NOMO-1 treated with DMSO at 0.1 percent for 48 hours (cell line): ENCODE measurements around the gene SIT1.
A peak's percentile ranks its signal among the peaks of the same experiment; 100 is the strongest.

ENCODE experiments used
- DNase-seq: peaks from one replicate; lab custom pipeline; 2025; ENCODE audit not compliant: unreplicated experiment; lab: John Stamatoyannopoulos, UW

SIT1 gene, protein sequence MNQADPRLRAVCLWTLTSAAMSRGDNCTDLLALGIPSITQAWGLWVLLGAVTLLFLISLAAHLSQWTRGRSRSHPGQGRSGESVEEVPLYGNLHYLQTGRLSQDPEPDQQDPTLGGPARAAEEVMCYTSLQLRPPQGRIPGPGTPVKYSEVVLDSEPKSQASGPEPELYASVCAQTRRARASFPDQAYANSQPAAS

DNA sequence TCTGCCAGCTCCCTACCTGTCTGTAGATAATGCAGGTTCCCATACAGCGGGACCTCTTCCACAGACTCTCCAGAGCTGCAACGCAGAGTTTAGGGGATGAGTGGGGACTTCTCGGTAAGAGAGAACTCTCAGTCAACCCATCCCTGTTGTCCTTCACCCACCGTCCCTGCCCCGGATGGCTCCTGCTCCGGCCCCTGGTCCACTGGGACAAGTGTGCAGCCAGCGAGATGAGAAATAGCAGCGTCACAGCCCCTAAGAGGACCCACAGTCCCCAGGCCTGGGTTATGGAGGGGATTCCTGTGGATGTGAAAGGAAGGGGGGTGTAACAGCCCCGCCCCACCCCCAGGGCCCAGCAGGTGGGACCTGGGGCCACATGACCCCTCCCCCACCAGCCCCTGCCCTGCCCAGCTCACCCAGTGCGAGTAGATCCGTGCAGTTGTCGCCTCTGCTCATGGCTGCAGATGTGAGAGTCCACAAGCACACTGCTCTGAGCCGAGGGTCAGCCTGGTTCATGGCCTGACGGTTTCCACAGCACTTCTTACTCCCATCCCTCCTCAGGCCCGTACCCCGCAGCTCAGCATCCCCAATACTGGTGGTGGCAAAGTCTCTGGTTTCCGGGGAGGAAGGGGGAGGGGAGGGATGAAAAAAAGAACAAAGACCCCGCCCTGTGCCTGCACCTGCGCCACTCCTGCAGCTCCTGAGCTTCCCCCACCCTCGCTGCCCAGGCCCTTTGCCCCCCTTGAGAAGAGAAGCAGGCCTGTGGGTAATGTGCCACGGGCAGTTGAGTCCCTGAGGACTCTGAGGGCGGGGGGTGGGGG, at the start of gene SIT1:
TSS of gene SIT1 (minus strand) at position 591 of the 818 bp plus-strand sequence. CDS start at position 513, 78 bp downstream.
- no peak for DNase-seq

DNA sequence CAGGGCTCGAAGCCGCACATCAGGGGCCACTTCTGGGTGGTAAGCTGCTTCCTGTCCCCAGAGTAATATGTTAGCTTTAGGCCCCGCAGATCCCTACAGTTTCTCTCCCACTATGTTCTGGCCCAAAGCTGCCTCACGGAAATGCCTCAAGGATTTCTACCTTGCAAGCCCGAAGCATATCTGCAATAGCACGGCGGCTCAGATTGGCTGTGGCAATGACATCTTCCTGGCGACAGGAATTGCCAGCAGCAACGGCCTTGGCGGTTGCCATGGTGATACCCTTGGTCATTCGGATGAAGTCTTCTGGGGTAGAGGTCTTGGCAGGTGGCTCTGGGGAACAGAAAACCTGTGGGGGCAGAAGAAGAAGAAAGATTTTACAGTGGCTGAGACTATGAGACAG, 49.3 kb upstream of the SIT1 start:
- DNase-seq, result no peak

DNA sequence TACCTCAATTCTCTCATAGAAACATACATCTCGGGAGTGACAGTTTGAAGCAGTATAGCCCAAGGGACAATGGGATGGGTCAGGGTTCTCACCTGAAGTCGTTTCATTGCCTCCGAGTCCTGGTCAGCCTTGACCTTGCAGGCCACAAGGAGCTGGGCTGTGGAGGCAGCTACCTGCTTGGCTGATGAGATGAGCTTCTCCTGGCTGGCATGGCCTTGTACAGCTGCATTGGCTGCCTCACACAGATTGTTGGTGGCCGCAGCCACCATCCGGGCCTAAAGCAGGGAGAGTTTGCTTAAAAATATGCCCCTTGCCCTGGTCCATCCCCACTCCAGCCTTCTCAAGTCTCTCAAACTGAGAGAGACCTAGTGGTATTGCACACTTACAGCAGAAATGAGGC, 47.5 kb upstream of the SIT1 start:
- no peak for DNase-seq

DNA sequence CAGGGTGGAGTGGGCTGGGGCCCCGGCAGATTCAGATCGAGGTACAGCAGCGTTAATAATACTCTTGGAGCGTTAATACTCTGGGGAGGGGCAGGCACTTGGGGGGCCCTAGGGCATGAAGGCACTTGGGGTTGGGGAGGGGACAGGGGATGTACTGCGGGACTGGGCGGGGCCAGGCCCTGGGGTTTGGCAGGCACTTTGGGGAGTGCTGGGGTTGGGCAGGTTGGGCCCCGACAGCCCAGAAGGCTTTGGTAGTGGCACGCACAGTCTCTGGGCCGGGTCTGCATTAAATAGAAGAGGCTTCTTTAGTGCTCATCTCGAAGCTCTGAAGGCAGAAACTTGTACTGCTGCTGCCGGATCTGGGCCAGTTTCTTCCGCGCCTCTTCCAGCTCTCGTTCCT, 46.8 kb upstream of the SIT1 start:
- DNase-seq, result no peak

DNA sequence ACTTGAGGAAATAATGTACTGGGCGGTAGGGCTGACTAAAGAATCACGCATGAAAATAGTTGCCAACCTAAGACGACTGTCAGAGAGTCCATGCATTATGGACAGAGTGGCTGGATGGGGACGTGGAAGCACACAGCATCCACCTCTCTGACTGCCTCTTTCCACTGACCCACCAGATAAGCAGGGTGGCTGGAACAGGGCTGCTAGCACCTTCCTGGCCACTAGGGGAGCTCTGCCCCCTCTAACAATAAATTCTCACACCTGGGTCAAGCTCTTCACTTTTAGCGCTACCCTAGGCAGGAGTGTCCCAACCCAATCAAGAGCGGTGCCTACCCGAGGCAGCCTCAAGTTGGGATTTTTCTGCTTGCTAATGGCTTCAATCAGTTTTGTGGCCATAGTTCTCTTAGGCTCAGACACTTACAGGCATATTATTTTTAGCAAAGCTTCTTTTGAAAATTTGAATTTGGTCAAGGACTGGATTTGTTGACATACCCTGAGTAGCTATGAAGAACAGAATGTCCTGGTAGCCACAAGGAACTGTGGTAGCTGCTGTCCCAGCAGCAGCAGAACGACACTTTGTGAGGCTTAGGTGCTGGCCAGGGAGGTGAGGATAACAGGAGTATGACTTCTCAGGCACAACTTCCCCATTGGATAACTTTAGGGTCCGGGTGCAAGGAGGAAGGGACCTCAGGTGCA, 45.9 kb upstream of the SIT1 start:
- peak; percentile 44 for DNase-seq

DNA sequence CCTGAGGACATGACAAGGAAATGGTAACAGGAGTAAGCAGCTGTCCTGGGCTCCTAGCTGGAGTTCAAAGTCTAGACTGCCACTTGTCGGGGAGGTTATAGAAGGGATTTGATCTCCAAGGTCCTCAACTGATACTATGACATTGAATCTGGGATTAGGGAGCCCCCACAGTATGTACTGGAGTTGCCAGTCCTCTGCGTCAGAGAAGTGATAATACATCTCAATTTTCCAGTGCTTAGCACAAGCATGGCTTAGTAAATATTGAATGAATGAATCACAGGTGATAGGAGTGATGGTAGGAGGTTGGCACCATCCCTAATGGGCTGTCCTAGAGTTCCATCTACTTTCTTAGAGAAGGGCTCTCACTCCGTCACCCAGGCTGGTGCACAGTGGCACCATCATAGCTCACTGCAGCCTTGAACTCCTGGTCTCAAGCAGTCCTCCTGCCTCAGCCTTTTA, 45.2 kb upstream of the SIT1 start:
- DNase-seq, result no peak

DNA sequence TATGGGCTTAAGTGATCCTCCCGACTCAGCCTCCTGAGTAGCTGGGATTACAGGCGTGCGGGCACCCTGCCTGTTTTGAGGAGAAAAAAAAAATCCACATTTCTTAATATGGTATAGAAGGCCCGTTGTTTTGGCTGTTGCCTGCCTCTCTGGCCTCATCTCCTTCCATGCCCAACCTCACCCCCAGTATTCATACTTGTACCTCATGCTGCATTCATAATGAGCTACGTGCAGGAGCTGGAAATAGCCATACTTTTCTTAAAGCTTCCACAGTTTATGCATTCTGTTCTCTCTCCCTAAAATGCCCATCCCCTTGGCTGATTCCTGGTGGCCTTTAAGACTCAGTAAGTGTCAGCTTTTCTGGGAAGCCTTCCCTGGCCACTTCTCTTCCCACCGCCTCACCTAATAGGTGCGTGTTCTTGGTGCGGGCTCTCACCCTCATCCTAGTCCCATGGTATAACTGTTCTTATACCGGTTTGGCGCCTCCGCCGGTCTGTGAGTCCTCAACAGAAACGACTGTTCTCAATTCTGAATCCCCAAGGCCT, 41.1 kb upstream of the SIT1 start:
- no peak for DNase-seq

DNA sequence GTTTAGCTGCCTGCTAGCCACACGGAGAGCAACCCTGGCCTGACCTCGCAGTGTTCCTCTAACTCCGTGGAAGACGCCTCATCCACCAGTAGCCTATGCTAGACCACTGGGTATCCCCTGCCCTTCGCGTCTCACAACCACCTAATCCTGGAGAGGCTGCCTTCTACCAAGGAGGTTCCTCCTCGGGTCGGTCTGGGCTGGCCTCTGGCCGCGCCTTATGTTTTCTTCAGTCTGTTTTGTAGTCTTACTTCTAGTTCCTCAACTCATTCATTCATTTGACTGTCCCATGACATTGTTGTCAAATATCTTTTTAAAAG, 40.6 kb upstream of the SIT1 start:
- DNase-seq, result peak; percentile 38

DNA sequence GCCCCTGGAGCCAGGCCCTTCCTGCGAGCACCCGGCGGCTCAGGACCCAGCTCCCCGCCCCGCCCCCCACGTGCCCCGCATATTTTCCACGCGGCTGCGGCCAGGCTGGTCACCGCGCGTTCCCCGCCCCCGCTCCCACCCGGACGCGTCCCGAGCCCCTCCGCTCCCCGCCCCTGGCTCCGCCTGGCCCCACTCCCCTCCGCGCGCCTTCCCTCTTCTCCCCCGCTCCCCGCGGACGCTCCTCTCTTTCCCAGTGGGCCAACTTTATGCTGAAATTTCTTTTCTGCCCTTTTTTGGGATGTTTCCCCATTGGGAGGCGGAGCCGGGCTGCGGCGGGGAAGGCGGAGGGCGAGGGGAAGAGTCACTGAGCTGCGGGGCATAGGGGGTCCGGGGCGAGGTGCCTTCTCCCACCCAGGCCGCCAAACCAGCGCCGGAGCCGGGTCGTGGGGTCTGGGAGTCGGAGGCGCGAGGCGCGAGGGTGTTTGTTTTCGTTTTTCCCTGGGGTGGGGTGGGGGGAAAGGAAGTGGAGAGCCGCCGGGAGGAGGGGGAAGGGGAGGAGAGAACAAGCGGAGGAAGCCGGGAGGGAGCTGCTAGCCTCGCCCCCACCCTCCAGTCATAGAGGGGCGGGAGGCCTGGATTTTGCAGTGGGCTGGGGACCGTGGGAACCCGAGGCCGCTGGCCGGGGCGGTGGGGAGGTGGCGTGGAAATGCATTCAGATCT, 40.0 kb upstream of the SIT1 start:
- DNase-seq, result peak; percentile 37

DNA sequence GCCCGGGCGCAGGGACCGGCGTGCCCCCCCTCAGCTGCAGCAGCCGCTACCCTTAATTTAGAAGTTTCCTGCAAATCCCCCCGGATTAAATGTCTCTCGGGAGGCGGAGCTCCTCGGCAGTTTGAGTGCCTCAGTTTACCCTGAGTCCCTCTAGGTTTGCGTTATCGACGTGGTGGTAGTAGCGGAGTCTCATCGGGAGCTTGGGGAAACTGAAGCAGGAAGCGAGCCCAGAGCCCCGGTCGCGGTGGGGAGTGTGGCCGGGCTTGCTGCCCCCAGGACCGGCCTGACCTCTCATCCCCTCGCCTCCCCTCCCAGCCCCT, 39.5 kb upstream of the SIT1 start:
- no peak for DNase-seq

DNA sequence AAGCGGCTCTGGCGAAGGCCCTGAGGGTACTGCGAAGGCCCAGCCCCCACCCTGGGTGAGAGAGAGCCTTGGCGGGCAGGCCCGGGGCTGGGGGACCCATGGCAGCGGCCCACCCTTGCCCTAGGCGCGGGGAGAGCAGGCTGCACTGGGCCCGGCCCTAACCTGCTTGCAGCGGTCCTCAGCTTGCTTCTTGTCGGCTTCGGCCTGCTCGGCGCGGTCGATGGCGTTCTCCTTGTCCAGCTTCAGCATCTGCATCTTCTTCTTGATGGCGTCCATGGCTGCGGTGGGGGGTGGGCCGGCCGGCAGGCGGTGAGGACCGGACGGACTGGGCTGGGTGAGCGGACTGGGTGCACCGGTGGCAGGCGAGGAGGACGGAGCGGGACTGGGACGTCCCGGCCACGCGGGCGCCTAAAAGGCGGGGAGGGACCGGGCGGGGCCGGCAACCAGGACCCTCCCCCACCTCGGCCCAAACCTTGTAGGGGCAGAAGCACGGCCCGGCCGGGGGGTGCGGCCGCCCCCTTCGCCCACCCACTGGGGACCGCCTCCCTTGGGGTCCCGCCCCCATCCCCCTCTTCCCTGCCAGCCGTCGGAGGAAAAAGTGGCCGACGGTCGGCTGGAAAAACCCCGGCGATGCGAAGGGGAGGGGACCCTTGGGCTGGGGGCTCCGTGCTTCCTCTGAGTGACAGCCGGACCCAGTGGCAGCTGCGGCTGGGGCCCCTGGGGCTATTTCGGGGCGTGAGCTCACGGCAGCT, 39.0 kb upstream of the SIT1 start, which contains the start of gene TPM2:
TSS of gene TPM2 (minus strand) at position 384 of the 752 bp plus-strand sequence. CDS start at position 276, 108 bp downstream.
- no peak for DNase-seq

DNA sequence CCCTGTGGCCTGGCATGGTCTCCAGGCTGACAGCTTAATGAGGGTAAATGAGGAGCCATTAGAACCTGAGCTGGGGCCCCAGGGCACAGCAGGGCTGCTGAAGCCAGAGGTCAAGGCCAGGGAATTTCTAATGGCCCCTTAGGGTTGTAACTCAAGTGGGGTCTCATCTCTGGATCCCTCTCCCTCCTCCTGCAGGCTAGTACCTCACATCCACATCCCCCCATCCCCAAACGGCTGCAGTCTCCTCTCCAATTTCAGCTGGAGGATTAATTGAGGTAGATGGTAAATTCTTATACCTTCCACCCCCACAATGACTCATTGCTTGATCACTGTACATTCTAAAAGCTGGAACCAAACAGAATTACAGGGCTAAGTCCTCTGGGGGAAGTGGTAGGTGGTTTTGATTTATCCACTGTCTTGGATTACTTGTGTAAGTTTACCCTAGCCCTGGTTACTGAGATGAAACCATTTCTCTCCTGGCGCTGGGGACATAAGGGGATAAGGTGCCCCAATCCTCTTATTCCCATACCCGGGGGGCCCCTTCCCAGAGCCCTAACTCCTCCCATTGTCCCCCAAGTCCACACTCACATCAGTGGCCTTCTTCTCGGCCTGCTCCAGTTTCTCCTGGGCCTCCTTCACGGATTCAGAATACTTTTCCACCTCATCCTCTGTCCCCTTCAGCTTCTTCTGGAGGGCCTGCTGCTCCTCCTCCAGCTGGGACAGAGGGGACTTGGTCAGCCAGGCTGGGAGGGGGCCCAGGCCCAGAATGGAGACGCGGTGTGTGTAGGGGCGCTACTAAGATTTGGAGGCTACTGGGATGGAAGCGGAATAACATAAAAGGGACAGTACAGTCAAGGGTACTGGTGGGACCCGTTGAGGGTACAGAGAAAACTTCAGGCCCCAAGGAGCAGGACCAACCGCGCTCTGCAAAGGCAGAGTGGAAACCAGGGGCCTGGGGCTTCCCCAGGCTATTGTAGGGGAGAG, 38.1 kb upstream of the SIT1 start:
- DNase-seq, result peak; percentile 8

DNA sequence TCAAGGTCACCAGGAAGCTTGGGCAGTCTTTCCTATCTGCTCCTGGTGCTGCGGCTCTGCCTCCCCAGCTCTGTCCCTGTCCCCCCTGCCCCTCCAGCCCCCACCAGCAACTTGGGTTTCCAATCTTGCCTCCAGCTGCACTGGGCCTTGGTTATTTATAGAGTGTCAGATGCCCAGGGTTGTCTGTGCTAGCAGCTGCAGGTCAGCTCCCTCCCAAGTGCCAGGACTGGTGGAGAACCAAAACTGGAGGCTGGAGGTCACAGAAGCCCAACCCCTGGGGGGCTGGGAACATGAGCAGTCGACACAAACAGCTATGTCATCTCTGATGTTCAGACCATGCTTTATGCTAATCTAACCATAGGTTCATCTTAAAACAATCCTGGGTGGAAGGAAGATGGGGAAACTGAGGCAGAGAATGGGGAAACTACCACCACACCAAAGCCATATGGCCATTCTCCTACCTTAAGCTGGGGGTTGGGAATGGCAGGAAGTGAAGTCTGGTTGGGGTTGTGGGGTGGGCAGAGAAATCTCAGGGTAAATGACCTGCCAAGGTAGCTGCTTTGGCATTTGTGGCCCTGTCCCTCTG, 37.3 kb upstream of the SIT1 start:
- DNase-seq, result no peak

DNA sequence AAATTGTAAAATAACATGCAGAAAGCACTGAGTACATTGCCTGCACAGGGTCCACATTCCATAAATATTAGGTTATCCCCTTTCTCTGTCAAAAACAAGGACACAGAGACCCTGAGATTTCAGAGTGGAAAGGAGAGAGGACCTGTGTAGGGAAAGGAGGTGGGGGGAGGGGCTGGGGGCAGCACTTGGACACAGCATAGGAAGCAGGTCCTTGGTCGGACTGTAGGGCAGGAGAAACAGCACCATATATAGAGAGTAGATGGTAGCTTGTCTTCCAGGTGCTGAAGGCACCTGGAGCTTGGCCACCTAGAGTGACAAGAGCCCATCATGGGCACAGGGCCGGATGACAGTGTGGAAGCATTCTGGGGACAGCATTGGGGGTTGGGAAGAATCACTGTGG, 36.6 kb upstream of the SIT1 start:
- no peak for DNase-seq

DNA sequence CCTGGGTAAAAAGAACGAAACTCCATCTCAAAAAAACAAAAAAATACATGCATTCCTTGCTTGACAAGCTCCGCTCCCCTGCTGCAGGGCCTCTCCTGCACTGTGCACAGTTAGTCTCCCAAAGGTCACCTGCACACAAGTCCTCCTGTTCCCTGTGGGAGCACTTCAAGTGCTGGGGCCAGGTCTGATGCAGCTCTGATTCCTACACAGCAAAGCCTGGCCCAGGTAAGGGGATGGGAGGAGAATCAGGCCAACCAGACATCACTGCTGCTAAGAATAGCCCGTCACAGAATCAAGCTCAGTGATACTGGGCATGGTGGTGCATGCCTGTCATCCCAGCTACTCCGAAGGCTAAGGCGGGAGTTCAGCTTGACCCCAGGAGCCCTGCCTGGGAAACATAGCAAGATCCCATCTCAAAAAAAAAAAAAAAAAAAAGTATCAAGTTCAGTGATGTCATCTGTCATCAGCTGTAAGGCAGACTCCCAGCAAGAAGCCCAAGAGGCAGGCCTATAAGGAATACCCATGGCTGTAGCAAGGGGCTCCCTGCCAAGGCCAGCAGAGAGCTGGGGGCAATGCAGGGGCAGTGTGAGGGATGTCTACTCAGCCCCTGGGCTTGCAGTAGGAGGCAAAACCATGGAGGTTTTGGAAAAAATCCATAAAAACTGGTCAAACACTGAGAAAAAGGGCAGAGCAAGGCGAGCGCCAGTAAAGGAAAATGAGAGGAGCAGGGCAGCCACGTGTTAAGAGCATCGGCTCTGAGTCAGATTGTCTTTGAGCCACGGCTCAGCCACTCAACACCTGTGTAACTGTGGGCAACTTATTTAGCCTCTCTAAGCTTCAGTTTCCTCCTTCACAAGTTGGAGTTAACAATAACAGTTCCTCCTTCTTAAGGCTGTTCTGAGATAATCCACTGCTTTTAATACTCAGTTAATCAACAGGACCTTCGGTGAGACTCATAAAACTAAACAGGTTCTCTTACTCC, 35.8 kb upstream of the SIT1 start:
- no peak for DNase-seq

DNA sequence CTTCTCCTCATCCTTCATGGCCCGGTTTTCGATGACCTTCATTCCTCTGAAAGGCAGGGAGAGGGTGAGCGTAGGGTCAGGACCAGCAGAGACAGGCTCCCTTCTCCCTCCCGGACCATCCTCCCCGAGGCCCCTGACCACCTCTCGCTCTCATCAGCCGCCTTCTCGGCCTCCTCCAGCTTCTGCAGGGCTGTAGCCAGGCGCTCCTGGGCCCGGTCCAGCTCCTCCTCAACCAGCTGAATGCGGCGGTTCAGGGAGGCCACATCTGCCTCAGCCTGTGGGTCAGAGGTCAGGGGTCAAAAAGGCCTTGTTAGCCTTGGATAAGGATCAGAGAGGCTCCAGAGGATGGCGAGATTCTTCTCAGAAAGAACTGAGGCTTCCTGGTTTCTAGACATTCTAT, 34.8 kb upstream of the SIT1 start:
- DNase-seq, result no peak

DNA sequence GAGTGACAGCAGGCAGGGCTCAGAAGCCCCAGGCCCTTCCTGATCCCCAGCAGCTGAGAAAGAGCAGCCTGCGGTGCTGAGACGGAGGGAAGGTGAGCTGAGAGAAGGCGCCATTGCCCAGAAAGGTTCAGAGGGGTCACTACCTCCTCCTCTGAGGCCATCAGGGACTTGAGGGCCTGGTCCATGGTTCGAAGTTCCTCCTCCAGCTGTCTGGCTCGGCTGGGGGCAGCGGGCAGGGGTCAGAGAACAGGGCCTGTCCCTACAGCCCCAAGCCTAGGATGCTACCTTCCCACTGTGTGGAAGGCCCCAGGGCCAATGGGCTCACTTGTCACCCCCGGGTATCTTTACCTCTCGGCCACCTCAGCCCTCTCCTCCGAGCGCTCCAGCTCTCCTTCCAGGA, 34.2 kb upstream of the SIT1 start:
- DNase-seq, result no peak

DNA sequence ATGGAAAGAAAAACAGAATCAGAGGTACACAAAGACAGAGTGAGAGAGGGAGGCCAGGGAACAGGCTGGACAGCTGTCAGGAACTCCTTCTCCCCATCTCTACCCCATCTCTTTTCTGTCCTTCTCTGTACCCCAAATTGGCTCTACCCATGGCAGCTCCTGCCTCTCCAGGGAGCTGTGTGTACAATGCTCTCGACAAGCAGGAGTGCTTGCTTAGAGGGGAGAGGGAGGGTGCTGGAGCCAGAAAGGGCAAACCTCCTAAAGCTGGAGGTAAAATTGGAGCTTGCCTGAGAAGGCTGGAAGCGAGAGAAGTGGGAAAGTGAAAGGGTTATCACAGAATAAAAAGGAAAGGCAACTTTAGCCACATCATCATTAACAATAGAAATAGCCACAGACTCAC, 32.6 kb upstream of the SIT1 start:
- no peak for DNase-seq
